GM19452 (cell line): ENCODE results near the gene ARGLU1.

Source experiments
- ATAC-seq: cut with Tn5 transposase; IDR thresholded peaks from one replicate; pipeline ENCODE4 v1.9.1; 2021; ENCODE audit not compliant: unreplicated experiment

Gene ARGLU1

GRCh38 chr13:106548064-106548696, 19.8 kb downstream of the ARGLU1 start:
- ATAC-seq: no peak

GRCh38 chr13:106541826-106542225, 26.1 kb downstream of the ARGLU1 start:
- ATAC-seq: no peak

DNA sequence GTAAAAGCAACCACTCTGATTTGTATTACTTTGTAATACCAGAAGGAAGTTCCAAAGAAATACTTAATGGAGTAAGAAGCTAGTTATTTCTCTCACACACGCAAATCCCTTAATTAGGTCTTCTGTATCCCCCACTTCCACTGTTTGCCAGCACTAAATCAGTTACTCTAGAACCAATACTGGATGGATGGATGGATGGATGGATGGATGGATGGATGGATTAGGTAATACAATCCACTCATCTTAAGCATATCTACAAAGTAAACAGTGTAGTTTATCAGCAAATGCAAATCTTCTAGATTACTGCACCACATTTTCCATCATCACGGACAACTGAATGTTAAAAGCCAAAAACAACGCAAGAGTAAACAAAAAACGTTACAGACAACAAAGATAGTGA, 27.3 kb downstream of the ARGLU1 start:
- ATAC-seq: no peak

DNA sequence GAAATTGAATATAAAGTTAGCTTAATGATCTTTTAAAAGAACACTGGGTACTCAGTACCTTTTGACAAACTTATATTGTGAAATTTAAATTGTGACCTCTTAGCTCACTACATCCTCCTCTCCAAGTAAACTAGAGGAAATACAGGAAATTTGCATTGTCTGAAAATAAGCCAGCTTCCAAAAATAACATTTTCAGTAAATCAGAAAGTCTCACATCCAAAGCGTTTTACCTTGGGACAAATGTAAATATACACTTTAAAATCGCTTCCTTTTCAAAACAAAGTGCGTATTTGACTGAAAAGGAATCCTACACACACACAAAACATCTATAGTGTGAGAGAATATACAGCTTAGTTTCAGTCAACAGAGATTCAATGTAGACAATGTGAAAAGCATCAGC, 30.4 kb downstream of the ARGLU1 start:
- ATAC-seq: no peak

- peak; percentile 30 for ATAC-seq
Observed at GRCh38 chr13:106536244-106537034, 31.5 kb downstream of the ARGLU1 start.

- peak; percentile 95 for ATAC-seq
Observed at GRCh38 chr13:106535552-106536243, 32.2 kb downstream of the ARGLU1 start, which contains the start of gene EFNB2. Gene EFNB2, minus strand, starts transcription at chr13:106535662. Its CDS starts 698 bp downstream, at chr13:106534964.

GRCh38 chr13:106534639-106535551, 33.0 kb downstream of the ARGLU1 start:
- ATAC-seq: peak; percentile 32

GRCh38 chr13:106533943-106534638, 33.8 kb downstream of the ARGLU1 start:
- ATAC-seq: no peak

- ATAC-seq: no peak
Observed at GRCh38 chr13:106533101-106533942, 34.6 kb downstream of the ARGLU1 start.

DNA sequence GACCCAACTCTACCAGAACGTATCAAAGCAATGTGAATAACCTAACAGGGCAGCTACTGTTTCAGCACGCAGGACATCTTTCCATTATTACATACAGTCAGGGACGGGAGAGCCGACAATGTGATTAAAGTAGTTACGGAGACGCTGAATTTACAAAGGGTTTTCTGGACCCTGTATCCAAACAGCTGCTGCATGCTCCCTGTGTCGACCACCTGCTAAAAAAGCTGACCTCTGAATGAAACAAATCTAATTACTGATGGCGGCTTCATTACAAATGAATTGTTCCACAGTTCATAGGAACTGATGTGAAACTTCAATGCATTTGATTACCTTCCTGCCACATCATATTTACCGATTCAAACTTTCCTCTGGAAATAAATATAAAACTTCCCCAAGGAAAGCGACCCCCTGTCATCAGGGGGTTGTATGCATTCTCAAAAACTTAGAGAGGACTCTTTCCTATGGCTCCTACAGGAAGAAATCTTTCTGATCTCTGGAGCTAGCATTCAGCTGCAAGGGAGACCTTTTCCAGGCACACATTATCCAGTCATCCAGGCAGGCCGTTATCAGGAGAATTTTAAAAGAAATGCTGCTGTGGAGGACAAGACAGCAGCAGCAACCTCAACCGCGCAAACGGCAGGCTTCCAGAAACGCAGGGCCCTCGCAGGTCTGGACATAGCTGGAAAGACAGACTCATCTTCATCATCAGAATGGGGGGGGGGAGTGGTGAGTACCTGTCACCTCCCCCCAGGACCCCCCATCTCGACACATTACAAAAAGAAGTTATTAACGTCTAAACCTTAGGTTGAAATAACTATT, 35.6 kb downstream of the ARGLU1 start:
- no peak for ATAC-seq

DNA sequence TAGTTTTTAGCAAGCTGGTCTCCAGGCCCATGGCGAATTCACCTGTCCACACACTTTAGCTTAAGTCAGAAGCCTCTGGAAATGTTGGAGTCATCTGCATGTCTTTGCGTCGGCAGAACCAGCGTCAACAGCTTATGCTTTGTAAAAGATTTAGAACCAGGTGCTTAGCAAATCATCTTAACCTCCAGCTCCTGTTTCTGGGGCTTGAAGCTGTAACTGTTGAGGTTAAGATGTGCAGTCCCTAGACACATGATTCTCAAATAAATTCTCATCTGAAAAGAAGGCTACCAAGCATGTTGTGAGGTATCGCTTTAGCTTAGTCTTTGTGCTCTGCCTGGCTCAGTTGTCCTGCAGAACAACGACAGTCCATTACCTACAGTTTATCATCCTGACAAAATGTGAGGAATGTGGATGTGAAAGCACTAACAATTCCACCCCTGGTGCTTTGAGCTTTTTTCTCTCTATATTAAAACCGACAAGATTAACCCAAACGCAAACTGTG, 36.9 kb downstream of the ARGLU1 start:
- no peak for ATAC-seq

DNA sequence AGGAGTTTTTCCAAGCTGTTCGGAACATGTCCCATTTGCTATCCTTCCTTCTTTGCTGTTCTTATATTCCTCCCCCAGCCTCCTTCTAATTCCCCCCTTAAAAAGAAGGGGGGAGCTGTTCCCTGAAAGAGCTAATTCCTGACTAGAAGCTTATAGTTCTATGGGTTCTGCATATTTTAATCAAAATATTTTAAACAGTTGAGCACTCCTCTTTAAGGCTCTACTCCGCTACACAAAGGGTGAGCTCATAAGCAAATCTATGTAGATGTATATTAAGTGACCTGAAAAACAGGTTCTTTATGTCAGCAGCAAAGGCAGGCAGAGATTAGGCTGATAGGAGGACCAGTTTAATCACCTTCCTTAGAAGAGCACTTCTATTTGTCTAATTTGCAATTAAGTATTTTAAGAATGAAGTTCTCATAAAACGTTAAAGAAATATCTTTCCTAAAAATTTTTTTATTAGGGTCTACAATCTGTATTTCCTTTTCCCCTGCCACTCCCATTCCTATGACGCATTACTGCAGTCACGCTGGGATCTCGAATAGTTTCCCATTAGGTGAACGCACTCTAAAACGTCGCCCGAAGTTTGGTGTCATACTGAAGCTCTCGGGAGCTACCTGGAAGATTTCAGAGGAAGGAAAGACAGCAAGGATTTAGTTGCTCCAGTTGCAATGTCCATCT, 37.6 kb downstream of the ARGLU1 start:
- no peak for ATAC-seq

DNA sequence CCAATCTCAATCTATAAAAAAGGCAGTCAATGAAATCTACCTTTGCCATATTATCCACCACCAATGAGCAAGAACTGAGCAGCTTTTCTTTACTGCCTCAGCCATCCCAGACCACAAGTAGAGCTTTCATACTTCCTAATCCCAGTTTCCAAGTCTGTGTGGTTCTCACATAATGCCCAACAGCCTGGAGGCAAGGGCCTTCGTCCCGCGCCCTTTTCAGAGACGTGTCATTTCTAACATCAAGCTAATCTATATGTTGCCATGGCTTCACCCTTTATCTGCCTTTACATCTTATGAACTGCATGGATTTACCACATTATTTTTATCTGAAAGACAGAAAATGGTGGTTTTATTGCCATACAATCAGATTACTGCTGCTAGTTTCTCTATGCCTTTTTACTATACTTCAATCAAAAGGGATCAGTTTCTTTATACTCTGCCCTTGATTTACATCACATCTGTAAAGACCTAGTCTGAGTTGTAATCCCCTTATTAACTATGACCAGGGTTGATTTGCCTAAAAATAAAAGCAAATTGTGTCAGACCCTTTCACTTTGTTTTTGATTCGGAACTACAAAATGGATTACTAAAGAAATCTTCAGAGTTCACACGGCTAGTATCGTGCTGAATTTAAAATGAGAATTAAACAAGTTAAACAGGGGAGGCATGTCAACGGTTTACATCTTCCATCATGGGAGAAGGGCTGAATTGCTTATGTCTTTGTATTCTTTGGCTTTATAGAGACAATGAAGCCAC, 38.3 kb downstream of the ARGLU1 start:
- no peak for ATAC-seq

GRCh38 chr13:106528718-106529414, 39.1 kb downstream of the ARGLU1 start:
- no peak for ATAC-seq

DNA sequence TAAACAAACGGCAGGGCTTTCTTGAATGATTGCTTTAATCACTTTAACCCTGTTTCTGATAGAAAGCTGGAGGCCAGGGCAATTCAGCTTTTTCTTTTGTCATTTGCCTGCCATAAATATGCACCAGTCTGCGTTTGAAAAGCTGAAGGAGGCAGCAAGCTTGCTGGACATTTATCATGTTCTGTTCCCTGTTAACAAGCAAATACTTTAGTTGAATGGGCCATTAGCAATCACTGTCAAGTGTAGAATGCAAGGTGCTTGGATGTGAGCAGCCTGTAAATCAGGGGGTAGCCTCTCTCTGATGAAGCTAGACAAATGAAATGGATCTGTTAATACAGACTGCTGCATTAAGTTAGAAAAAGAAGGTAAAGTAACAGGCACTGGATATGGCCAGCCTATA, 40.1 kb downstream of the ARGLU1 start:
- ATAC-seq: no peak

DNA sequence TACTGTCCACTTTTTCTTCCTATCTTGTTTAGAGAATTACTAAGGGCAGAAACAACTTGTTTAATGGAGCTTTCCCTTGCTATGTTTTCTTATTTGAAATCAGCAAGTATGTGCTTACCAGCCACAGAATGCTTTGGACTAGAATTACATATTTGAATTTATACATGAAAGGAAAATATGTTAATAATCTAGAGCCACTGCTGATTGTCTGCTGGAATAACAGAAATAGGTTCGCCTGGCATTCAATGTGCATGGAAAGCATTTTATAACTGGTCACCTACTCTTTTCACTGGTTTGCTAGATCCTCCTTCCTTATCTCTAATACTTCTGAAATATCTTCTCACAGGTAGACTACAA, 40.5 kb downstream of the ARGLU1 start:
- ATAC-seq: no peak
